Measurements from ENCODE around the gene CDNF.

GRCh38 chr10:14822879-14823755 lies 14.7 kb downstream of the CDNF start:
- no peak for TF ChIP-seq POLR2AphosphoS5 (IDR thresholded peaks at IDR 0.05; ENCODE audit: low read depth, low read length)
- TF ChIP-seq TAF1 (IDR thresholded peaks at IDR 0.05; ENCODE audit: borderline replicate concordance, insufficient read depth, low read length), result no peak

Measured in PFSK-1 (cell line).